Activated CD4-positive, CD25-positive, alpha-beta regulatory T cell (primary cell): Measurements from ENCODE around the gene SBNO2.

Experiments
- DNase-seq, 4 experiments: peaks; one replicate each; lab custom pipeline; 2025; lab: John Stamatoyannopoulos, UW

SBNO2 gene

DNA sequence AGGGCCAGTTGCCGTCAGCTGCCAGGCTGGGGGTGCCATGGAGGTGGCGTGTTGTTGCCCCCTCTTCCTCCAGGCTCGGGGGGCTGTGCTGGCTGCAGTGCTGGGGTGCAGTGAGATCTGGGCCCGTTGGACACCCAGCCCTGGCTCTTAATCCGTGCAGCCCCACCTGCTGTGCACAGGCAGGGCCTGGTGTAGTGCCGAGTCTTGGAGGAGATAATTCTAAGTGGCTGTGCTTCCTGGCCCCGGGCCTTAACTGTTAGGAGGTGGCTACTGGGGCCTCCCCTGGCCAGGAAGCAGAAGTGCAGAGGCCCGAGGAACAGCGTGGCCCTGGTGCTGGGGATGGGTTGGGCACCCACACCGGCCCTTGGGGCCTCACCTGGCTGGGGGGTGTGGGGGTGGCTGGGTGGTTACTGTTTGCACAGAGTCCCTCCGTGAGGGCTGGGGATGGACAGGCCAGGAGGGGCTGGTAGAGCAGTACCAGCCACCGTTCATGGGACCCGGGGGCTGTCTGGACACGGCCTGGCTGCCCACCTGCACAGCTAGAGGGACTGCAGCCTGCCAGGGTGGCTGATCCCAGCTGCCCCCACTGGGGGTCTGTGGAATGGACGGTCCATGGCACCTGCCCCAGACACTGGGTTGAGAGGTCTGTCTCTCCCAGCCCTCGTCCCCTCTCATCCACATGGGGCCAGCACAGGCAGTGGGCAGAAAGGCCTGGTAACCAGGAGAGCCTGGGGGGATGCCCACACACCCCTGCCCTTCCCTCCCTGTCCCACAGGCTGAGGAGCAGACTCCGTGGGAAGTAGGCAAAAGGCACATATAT, 67.0 kb downstream of the SBNO2 start:
- no peak for DNase-seq

DNA sequence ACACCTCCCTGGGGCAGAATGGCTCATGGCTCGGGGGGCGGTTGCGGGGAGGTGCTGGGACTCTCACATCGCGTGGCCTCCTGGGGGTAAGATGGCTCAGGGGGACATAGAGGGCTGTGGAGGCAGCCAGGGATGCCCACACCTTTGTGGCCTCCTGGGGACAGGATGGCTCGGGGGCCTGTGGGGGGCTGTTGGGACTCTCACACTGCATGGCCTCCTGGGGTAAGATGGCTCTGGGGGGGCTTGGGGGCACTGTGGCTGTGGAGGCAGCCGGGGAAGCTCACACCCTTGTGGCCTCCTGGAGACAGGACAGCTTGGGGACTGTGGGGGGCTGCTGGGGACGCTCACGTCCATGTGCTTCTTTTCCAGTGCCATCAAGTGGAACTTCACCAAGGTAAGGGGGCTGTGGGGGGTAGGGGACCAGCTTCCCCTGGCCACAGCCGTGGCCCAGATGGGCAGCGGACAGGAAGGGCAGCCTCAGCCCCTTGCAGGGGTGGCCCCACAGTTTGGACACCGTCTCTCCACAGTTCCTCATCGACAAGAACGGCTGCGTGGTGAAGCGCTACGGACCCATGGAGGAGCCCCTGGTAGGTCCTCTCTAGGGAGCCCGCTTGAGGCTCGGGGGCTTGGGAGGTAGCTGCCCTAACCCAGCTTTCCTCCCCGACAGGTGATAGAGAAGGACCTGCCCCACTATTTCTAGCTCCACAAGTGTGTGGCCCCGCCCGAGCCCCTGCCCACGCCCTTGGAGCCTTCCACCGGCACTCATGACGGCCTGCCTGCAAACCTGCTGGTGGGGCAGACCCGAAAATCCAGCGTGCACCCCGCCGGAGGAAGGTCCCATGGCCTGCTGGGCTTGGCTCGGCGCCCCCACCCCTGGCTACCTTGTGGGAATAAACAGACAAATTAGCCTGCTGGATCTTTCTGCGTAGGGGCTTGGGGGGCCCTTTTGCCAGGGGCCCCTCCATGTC, 67.9 kb downstream of the SBNO2 start:
- DNase-seq = no peak

DNA sequence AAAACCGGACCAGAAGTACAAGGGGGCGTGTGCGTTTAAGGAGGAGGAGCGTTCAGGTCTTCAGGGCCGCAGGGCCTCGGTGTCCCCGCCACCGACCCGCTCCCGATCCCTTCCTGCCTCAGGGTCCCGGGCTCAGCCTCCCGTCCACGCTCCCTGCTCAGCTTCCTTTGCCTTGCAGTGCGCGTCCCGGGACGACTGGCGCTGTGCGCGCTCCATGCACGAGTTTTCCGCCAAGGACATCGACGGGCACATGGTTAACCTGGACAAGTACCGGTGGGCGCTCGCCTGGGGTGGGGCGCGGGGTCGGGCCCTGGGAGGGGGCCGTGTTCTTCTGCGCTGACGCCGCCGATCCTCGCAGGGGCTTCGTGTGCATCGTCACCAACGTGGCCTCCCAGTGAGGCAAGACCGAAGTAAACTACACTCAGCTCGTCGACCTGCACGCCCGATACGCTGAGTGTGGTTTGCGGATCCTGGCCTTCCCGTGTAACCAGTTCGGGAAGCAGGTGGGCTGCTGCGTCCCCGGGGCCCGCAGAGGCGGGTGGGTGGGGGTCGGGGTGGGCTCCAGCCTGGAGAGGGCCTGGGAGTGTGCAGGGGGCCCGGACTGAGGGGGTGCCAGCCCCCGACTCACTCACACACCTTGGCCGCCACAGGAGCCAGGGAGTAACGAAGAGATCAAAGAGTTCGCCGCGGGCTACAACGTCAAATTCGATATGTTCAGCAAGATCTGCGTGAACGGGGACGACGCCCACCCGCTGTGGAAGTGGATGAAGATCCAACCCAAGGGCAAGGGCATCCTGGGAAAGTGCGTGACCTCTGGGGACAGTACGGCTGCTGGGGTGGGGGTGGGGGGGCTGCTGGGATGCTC, 68.8 kb downstream of the SBNO2 start:
- DNase-seq = no peak

DNA sequence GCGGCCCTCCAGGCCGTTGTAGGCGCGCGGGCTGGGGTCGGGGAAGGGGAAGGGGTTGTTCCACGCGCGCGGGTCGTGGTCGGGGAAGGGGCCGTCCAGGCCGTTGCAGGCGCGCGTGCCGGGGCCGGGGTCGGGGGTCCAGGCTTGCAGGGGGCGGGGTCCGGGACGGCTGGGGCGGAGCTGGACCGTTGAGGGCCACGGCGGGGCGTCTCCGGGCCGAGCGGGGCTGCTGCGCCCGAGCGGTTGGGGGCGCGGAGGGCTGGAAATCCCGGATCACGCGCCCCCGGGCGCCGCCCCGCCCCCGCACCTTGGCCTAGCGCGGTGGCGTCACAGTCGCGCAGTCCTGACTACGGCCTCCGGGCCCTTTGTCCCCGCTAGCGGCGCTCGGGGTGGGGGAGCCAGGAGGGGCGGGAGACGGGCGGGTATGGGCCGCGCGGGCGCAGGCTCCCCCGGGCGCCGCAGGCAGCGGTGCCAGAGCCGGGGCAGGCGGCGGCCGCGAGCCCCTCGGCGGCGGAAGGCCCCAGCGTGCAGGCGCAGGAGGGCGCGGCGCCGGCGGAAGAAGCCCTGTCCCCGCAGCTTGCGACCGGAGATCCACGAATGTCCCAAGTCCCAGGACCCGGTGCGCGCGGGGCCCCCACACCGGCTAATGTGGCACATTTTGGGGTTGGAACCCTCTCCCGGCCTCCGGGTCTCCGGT, 69.6 kb downstream of the SBNO2 start:
- peak; percentile 47 to 60 (median 56) for DNase-seq

DNA sequence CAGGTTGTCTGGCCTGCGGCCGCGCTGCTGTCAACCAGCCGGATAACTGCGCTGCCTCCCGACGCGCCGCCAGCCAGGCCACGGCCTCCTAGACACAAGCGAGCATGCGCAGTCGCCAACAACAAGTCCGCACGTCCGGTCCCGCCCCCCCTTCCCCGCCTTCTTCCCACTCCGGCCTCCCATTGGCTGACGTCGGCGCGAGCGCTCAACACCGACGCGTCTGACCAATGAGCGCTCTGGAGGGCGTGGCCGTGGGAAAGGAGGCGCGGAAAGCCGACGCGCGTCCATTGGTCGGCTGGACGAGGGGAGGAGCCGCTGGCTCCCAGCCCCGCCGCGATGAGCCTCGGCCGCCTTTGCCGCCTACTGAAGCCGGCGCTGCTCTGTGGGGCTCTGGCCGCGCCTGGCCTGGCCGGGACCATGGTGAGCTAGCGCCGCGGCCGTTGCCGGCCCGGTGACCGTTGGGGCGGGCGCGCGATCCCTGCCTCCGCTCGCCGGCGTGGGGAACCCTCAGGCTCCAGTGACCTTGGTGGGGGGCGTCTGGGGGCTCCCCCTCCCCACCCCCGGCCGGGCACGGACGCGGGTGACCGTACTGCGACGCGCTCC, 70.3 kb downstream of the SBNO2 start, which contains the start of gene GPX4:
GPX4 (plus strand) TSS at position 287 of the 603 bp plus-strand sequence; CDS start at position 337, 50 bp downstream.
- peak; percentile 93 to 98 (median 98) for DNase-seq

DNA sequence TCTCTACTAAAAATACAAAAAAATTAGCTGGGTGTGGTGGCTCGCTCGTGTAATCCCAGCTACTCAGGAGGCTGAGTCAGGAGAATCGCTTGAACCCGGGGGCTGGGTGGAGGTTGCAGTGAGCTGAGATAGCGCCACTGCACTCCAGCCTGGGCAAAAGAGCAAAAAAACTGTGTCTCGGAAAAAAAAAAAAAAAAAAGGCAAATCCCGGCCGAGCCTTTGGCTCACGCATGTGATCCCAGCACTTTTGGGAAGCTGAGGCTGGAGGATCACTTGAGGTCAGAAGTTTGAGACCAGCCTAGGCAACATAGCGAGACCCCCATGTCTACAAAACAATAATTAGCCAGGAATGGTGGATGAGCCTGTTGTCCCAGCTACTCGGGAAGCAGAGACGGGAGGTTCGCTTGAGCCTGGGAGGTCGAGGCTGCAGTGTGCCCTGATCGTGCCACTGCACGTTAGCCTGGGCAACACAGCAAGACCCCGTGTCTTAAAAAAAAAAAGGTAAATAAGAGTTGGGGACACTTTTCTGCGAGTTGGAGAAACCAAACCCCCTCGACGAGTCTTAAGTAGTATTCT, 70.8 kb downstream of the SBNO2 start:
- DNase-seq = no peak

DNA sequence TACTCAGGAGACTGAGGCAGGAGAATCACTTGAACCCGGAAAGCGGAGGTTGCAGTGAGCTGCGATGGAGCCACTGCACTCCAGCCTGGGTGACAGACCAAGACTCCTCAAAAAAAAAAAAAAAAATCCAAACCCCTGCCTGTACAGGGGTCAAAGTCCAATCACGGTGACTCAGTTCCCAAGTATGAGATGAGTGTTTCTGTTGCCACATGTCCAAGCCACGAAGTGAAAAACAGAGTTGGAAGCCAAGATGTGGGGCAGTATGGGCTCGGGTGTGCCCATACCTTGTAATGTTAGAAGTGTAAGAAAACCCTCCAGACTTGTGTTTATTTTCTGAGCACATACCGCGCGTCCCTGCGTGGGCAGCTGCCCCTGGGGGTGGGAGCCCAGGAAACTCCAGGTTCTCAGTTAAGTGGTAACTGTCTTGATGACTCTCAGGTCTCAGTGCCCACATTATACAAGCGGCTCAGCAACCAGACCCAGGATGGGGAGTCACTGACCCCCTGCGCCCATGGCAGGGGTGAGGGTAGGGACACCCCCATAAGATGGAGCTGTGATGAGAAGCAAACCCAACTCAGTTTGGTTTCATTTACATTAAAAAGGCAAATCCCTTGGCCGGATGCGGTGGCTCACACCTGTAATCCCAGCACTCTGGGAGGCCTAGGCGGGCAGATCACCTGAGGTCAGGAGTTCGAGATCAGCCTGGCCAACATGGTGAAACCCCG, 71.5 kb downstream of the SBNO2 start:
- peak in 1 of 4 experiments; percentile 30 for DNase-seq

DNA sequence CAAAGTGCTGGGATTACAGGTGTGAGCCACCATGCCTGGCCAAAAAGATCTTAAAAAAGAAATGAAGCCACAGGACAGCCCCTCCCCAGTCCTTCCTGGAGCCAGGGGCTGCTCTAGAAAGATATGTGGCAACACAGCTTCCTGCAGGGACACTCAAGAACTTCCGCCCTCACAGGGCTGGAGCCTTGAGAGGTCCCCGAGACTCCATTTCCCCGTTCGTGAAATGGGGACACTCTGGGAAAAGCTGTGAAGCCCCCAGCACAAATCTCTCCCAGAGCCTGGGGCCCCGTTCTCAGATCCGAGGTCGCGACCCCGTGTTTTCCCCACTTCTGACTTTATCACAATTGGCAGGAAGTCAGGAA, 72.8 kb downstream of the SBNO2 start:
- no peak for DNase-seq

DNA sequence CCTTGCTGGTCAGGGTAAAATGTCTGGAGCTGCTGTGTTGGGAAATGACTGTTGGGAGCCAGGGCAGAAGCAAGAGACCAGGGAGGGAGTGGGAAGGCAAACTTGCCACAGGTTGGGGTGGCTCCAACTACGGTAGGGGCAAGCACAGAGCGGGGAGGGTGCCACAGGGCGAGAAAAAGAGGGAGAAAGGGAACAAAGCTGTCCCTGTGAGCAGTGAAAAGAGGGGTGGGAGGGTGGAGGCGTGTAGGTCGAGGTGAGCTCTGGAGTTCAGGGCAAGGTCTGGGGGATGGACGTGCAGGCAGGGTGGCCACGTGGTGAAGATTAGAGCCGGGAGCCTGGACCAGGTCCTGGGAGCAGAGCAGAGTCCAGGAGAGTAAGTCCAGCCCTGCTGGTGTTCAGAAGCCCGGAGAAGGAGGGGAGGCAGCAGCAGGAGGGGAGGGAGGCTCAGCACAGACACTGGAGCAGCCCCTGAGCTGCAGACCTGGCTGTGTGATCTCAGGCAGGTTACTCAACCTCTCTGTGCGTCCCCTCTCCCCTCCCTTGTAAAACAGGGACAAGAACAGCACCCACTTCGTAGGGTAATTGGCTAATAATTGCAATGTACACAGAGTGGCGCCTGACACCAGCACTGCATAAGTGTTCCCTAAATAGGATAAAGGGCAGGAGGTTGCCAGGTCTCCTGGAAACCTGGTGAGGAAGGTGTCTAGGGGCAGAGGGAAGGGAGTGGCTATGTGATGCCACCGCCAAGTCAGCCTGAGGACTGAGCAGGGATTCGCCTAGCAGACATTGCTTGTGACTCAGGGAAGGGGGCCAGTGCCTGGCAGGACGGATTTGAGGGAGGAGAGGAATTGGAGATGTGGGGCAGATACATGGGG, 75.7 kb downstream of the SBNO2 start:
- DNase-seq = no peak

DNA sequence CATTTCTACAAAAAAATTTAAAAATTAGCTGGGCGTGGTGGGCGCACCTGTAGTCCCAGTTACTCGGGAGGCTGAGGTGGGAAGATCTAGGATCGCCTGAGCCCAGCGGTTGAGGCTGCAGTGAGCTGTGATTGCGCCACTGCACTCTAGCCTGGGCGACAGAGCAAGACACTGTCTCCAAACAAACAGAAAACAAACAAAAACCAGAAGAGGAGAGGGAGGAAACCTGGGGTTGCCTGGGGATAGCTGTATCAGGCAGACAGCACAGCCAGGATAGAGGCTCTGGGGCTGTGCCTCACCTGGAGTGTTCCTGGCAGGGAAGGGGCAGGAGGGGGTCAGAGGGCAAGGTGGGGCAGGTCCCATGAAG, 76.3 kb downstream of the SBNO2 start:
- DNase-seq = no peak

DNA sequence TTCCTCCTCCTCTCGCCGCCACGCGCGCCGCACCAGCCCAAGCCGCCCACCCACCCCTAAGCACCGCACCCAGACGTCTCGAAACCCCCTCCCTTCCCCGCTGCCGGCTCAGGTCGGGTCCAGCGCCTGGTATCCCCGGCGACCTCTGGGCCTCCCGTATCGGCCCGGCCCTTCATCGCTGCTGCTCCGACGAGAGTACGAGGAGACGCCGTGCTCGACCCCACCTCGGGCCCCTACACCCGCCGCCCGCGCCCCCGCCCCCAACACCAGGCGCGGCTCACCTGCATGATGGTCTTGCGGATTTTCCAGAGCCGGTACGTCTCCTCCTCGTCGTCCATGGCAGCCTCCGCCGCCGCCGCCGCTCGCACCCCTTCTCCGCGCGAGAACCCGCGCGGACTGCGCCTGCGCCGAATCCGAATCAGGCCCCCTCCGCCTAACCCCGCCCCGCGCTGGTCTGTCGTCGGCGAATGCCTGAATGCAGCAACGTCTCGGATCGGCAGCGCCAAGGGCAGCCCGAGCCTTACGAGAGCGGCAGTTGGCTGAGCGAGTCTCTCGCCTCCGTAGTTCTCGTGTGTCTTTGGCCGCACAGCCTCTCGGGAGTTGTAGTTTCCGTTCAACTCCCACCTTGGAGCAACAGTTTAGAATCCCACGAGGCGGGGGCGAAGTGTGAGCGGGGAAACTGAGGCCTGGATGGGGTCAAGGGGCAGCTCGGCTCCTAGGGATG, 78.9 kb downstream of the SBNO2 start, which contains the start of gene POLR2E:
POLR2E (minus strand) TSS at position 398 of the 724 bp plus-strand sequence; CDS start at position 338, 60 bp downstream.
- DNase-seq = peak; percentile 97 to 98 (median 97)

DNA sequence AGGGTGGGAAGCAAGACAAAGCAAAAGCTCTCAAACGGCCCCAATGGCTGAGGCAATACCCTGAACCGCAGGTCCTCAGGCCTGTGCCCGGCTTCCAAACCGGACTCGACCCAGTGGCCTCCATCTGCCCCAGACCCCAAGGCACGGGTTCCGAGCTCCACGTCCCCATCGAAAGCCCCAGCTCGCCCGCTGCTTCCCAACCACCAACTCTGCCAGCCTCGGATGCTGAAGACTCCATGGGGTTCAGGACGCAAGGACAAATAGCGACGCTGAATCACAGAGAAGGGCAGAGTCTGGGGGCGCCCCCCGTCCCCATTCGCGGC, 79.5 kb downstream of the SBNO2 start:
- no peak for DNase-seq

DNA sequence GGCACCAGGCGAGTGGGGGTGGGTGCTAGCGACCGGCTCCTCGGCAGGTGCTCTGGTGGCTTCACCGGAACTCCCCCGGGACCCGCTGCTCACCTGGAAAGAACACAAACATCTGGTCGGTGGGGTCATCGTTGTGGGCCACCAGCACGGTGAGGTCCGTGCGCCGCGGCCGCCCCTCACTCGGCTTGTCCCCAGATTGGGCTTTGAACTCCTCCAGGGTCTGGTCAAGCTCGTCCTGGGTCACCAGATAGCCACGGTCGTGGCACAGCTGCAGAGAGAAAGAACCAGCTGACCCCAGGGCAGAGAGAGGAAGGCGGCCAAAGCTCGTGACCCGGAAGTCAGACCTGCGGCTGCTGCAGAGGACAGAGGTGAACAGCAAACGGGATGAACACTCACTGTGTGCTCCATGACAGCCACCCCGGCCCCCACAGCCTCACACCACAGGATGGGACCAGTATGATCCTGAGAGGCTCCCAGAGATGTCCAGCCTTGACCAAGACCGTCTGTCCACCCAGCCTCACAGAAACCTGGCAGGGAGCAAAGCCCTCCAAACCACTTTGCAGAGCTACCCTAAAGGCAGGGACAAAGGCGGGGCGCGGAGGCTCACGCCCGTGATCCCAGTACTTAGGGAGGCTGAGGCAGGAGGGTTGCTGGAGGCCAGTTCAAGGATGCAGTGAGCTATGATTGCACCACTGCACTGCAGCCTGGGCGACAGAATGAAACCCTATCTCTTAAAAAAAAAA, 80.1 kb downstream of the SBNO2 start:
- no peak for DNase-seq

DNA sequence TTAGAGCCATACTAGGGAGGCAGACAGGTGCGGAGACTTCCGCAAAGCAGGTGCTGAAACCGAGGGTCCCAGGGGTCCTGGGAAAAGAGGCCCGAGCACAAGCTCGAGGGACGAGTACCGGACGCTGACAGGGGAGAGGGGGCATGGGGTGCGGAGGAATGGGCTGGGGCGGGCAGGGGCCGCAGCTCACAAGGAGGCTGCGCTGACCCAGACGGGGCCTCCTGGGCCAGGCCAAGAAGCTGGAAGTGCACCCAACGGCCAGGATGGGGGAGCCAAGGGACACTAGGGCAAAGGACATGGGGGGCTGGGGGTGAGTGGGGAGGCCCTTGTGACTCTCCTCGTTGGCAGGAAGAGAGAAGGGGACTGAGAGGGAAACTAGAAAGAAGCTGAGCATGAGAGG, 80.7 kb downstream of the SBNO2 start:
- no peak for DNase-seq

DNA sequence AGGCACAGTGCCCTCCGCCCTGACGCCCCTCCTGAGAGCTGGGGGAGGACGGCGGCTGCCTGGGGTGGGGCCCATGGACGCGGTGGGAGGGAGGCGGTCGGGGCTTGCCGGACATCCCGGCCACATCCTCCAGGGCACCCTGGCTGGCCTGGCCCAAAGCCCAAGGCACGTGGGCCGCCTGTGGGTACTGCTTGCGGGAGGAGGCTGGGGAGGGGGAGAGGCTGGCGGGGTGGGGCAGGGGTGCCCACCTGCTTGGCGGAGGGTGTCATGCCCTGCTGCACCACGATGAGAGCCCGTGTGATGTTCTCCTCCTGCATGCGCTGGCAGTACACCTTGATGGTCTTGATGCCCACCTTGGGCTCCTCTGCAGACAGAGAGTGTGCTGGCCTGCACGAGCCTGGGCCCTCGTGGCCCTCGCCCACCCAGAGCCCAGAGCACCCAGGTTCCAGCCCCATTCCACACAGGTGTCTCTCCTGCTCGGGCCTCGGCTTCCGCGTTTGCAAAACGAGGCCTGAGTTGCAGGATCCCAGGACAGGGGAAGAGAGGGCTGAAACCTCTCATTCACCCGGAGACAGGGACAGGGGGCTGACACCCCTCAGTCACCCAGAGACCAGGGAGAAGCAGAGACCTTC, 82.4 kb downstream of the SBNO2 start:
- no peak for DNase-seq

DNA sequence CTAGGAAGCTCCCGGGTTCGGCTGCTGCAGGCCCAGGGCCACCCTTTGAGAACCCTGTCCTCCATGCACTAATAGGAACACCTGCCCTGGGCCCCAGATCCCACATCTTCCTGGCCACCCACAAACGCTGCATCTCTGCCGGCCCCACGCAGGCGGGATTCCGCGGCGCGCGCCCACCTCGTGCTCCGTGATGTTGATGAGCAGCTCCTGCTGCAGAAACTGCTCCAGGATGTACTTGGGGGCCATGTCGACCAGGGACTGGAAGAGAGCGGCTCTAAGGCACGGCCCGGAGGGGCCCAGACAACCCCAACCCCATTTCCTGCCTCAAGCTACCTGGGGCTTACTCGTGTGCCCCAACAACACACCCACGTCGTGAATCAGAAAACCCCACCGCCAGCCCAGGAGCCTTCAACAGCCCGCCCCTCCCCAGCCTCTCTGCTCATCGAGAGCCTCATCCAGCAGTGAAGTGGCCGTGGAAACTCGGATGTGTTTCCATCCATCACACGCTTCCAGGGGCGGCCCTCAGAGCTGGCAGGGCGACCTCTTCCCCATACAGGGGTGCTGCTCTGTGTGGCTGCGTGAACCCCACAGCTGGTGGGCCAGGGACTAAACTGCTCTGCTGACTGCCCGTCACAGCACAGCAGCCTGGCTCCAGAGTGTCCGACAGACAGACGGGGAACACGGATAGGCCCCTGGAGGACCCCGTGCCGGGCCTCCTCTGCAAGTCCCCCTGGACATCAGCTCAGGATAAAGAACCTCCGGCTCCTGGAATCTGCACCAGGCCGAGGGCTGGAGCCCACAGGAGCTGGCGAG, 83.1 kb downstream of the SBNO2 start:
- DNase-seq = no peak
